NB4 (cell line): ENCODE measurements around the gene SPINK6.

Experiments used
- DNase-seq: peaks from one replicate; pipeline ENCODE4 v3.0.0; 2010; ENCODE audit warnings: low read depth
- H3K4me3 ChIP-seq: one replicate; pipeline ENCODE4 v1.5.1; 2011; ENCODE audit warnings: mild to moderate bottlenecking, low read depth, low read length, moderate library complexity
- MYC ChIP-seq: IDR thresholded peaks from 2 replicates; pipeline ENCODE4 v1.6.1; 2011; ENCODE audit warnings: low read depth, low read length
- POLR2A ChIP-seq: IDR thresholded peaks from 2 replicates; pipeline ENCODE4 v1.6.1; 2011; ENCODE audit warnings: mild to moderate bottlenecking; ENCODE audit not compliant: insufficient read length; ENCODE audit errors: extremely low read depth
- TF ChIP-seq, protein P1 (sequence below): IDR thresholded peaks from one replicate; pipeline ENCODE4 v1.5.1; 2012; ENCODE audit warnings: low read depth, low read length
- TF ChIP-seq, protein P2 (sequence below): IDR thresholded peaks from 2 replicates; pipeline ENCODE4 v1.6.1; 2011; ENCODE audit warnings: low read depth, low read length

Gene SPINK6

DNA sequence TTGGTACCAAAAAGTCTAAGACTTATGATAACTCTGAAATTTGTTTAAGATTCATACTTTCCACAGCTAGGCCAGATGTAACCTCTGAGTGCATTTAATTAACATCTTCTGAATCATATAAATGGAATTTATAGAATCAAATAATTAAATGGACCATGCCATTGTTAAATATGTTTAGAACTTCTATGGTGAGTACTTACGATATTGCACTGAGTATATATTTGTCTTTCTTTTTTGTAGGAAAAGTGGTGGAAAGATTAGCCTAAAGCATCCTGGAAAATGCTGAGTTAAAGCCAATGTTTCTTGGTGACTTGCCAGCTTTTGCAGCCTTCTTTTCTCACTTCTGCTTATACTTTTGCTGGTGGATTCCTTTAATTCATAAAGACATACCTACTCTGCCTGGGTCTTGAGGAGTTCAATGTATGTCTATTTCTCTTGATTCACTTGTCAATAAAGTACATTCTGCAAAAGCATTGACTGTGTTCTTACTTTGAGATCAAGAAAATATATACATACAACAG, 11.9 kb downstream of the SPINK6 start:
- no peak for DNase-seq
- no peak overlapping the region for H3K4me3 ChIP-seq
- TF ChIP-seq POLR2A (no peak), MYC (no peak)
- TF ChIP-seq, protein P1, sequence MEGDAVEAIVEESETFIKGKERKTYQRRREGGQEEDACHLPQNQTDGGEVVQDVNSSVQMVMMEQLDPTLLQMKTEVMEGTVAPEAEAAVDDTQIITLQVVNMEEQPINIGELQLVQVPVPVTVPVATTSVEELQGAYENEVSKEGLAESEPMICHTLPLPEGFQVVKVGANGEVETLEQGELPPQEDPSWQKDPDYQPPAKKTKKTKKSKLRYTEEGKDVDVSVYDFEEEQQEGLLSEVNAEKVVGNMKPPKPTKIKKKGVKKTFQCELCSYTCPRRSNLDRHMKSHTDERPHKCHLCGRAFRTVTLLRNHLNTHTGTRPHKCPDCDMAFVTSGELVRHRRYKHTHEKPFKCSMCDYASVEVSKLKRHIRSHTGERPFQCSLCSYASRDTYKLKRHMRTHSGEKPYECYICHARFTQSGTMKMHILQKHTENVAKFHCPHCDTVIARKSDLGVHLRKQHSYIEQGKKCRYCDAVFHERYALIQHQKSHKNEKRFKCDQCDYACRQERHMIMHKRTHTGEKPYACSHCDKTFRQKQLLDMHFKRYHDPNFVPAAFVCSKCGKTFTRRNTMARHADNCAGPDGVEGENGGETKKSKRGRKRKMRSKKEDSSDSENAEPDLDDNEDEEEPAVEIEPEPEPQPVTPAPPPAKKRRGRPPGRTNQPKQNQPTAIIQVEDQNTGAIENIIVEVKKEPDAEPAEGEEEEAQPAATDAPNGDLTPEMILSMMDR: no peak
- TF ChIP-seq, protein P2, sequence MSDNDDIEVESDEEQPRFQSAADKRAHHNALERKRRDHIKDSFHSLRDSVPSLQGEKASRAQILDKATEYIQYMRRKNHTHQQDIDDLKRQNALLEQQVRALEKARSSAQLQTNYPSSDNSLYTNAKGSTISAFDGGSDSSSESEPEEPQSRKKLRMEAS: no peak

DNA sequence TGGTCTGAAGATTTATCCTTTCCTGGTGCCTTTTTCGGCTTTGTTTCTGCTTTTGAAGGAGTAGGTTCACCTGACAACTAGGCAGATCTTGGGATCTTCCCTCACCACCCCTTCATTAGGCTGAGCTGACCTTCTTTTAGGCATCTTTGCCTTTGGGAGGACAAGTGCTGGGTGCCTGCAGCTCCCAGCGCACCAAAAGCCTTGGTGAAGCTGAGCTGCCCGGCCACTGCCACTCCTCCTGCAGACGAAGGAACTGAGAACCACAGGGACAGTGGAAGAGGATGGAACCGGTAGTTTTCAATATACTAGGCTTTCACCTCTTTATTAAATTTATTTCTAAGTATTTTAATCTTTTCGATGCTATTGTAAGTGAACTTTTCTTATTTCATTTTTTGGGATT, 18.7 kb downstream of the SPINK6 start:
- no peak for DNase-seq
- H3K4me3 ChIP-seq: no peak overlapping the region
- TF ChIP-seq, protein P1: no peak
- TF ChIP-seq MYC (no peak), POLR2A (no peak)
- TF ChIP-seq, protein P2: no peak

DNA sequence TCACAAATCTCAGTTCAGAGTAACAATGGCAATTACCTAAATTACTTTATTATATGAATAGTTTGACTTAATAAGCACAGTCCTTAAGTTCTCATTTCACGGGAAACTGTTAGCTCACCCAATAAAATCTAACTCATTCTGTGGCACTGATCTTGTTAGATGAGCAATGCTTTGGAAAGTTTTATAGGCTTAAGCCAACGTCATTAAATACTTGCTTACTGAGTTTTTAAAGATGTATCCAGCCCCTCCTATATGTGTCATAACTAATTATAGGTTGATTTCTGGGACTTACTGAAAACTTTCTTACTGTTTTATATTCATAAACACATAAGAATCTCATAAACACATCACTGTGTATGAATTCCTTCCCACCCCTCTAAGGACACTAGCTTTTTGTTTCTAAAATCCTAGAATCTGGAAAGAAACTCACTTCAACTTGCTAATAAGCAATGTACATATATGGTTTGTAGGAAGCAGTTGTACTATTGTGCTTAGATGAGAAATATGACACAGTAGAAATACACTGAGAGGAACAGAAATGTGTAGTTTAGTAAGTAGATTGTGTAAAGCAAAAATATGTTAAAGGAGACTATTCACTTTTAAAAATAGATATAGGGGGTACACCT, 21.4 kb downstream of the SPINK6 start:
- TF ChIP-seq, protein P1: no peak
- TF ChIP-seq MYC (no peak), POLR2A (no peak)
- TF ChIP-seq, protein P2: no peak
- H3K4me3 ChIP-seq: no peak overlapping the region
- DNase-seq: no peak

DNA sequence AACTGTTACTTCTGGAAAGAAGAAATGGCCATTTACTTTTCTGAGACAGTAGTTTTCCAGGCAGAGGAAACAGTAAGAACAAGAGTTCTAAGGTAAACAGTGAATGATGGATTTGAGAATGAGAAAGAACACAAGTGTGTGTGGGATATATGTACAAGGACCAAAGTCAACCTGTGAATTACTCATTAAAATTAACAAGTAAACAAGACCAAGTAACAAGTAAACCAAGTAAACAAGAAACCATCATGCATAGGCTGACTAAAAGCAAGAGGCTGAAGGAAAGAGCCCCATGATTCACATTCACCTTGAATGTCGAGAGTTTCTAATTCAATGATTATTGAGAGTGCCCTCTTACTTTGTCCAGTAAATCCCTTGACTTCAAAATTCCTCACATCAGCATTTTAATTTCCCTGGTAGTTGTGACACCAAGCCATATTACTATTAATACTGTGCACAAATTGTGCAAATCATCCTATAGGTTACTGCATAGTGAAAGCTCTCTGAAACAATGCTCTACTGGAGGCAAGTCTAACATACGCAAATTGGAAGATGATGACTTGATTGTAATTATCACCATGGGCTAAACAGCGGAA, 25.6 kb downstream of the SPINK6 start:
- no peak overlapping the region for H3K4me3 ChIP-seq
- TF ChIP-seq POLR2A: no peak
- TF ChIP-seq, protein P2: no peak
- no peak for TF ChIP-seq MYC
- TF ChIP-seq, protein P1: no peak
- no peak for DNase-seq

DNA sequence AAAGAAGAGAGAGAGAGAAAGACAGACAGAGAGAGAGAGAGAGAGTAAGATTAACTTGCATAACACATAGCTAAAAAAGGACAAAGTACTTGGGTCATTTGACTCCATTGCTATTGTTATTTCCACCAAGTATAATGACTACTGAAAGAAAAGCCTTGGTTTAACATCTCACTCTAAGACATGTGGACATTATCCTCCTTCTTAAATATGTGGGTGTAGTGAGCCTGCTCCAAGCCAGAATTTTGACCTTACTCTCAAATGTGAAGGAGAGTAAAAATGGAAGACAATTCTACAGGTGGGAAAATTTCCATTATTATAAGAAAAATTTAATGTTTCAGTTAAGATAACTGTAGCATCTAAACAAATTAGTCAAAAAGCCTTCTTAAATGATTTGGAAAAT, 27.0 kb downstream of the SPINK6 start:
- no peak for DNase-seq
- TF ChIP-seq MYC (no peak), POLR2A (no peak)
- TF ChIP-seq, protein P1: no peak
- TF ChIP-seq, protein P2: no peak
- H3K4me3 ChIP-seq: no peak overlapping the region
